ENCODE measurements around the gene ZMYND15. TPM values are rescaled to one million over a fixed set of nuclear protein-coding genes. Genes with fewer than 3 reads are reported as not detected.

Gene ZMYND15
- total and polyA plus RNA-seq, 2 of the 13 experiments (the other 11 are each of a cell fraction or from before 2014, with no cell fraction given), result 0.24 to 2.7 TPM

- peak; percentile 93 for TF ChIP-seq HNF4G (IDR thresholded peaks at IDR 0.05; ENCODE audit: borderline replicate concordance, low read depth, low read length)
- peak; percentile 93; the same call in 1 of the 2 replicates for TF ChIP-seq HNF4G (CRISPR knock-in tag; IDR thresholded peaks at IDR 0.05; ENCODE audit: borderline replicate concordance, low read depth)
- peak; percentile 88; the same call in 1 of the 2 replicates for TF ChIP-seq ZNF331 (CRISPR knock-in tag; IDR thresholded peaks at IDR 0.05)
- TF ChIP-seq ZNF512B (CRISPR knock-in tag; IDR thresholded peaks at IDR 0.05; ENCODE audit: borderline replicate concordance), result no peak
- no peak for TF ChIP-seq CCAR2 (optimal IDR thresholded peaks at IDR 0.05; ENCODE audit: low read depth, low read length)
- TF ChIP-seq, protein P1, sequence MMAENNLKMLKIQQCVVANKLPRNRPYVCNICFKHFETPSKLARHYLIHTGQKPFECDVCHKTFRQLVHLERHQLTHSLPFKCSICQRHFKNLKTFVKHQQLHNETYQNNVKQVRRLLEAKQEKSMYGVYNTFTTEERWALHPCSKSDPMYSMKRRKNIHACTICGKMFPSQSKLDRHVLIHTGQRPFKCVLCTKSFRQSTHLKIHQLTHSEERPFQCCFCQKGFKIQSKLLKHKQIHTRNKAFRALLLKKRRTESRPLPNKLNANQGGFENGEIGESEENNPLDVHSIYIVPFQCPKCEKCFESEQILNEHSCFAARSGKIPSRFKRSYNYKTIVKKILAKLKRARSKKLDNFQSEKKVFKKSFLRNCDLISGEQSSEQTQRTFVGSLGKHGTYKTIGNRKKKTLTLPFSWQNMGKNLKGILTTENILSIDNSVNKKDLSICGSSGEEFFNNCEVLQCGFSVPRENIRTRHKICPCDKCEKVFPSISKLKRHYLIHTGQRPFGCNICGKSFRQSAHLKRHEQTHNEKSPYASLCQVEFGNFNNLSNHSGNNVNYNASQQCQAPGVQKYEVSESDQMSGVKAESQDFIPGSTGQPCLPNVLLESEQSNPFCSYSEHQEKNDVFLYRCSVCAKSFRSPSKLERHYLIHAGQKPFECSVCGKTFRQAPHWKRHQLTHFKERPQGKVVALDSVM (CRISPR knock-in tag; IDR thresholded peaks at IDR 0.05), result no peak; the same call in 1 of the 2 replicates
- TF ChIP-seq NFE2L1 (CRISPR knock-in tag; IDR thresholded peaks at IDR 0.05; ENCODE audit: borderline replicate concordance), result no peak
- peak; percentile 75; the same call in 1 of the 2 replicates for TF ChIP-seq ZZZ3 (CRISPR knock-in tag; IDR thresholded peaks at IDR 0.05; ENCODE audit: borderline replicate concordance)
- TF ChIP-seq ZNF747 (CRISPR knock-in tag; IDR thresholded peaks at IDR 0.05; ENCODE audit: borderline replicate concordance), result no peak; the same call in 1 of the 2 replicates
- TF ChIP-seq MLLT10 (CRISPR knock-in tag; IDR thresholded peaks at IDR 0.05), result no peak
- TF ChIP-seq SYNCRIP (IDR thresholded peaks at IDR 0.05; ENCODE audit: insufficient read depth, low read depth, low read length), result no peak
- TF ChIP-seq FOXM1 (CRISPR knock-in tag; IDR thresholded peaks at IDR 0.05), result no peak
- no peak for TF ChIP-seq BRF2 (CRISPR knock-in tag; IDR thresholded peaks at IDR 0.05)
- TF ChIP-seq CBX1 (IDR thresholded peaks at IDR 0.05; ENCODE audit: low read depth), result no peak
- no peak for TF ChIP-seq USF2 (IDR thresholded peaks at IDR 0.05; ENCODE audit: low read depth, low read length)
- TF ChIP-seq USF2 (CRISPR knock-in tag; IDR thresholded peaks at IDR 0.05; ENCODE audit: borderline replicate concordance), result no peak
- peak; percentile 49 for TF ChIP-seq SKI (IDR thresholded peaks at IDR 0.05; ENCODE audit: partially characterized antibody)
- no peak for TF ChIP-seq ETS1 (CRISPR knock-in tag; IDR thresholded peaks at IDR 0.05)
- TF ChIP-seq ZSCAN30 (CRISPR knock-in tag; IDR thresholded peaks at IDR 0.05), result no peak
- TF ChIP-seq ATF7 (IDR thresholded peaks at IDR 0.05), result peak; percentile 92
- peak; percentile 96 for TF ChIP-seq ATF7 (CRISPR knock-in tag; IDR thresholded peaks at IDR 0.05)
- TF ChIP-seq NCOR1 (IDR thresholded peaks at IDR 0.05; ENCODE audit: borderline replicate concordance, low read length), result peak; percentile 90
Observed at GRCh38 chr17:4759776-4760236, 20.2 kb downstream of the ZMYND15 start (continued).
